Hepatocyte (in vitro differentiated cells): ENCODE results near the gene PROK2.

ENCODE experiments used
- CTCF ChIP-seq: fragments of 200-600 bp; sonication (generic); IDR thresholded peaks from 2 replicates; pipeline ENCODE4 v1.5.1; 2016; ENCODE audit warnings: antibody characterized with exemption, mild to moderate bottlenecking; ENCODE audit not compliant: poor library complexity
- EZH2 ChIP-seq: fragments of 200-600 bp; sonication (generic); IDR thresholded peaks from 2 replicates; pipeline ENCODE4 v1.6.1; 2016; ENCODE audit warnings: antibody characterized with exemption, mild to moderate bottlenecking, borderline replicate concordance

GRCh38 chr3:71813704-71814103 is 28.8 kb upstream of the PROK2 start:
- TF ChIP-seq CTCF (no peak), EZH2 (no peak)
